Transverse colon (tissue), 1 donor: ENCODE results near the gene KRTAP5-4.

Experiments used
- EP300 ChIP-seq: sonication (generic); formaldehyde crosslinking; IDR thresholded peaks from one replicate; pipeline ENCODE4 v1.6.1; 2017; ENCODE audit warnings: antibody characterized with exemption, low read depth
- POLR2A ChIP-seq: fragments of 450-650 bp; IDR thresholded peaks from one replicate; pipeline ENCODE4 v1.6.1; 2016; ENCODE audit warnings: antibody characterized with exemption, mild to moderate bottlenecking, moderate library complexity

DNA sequence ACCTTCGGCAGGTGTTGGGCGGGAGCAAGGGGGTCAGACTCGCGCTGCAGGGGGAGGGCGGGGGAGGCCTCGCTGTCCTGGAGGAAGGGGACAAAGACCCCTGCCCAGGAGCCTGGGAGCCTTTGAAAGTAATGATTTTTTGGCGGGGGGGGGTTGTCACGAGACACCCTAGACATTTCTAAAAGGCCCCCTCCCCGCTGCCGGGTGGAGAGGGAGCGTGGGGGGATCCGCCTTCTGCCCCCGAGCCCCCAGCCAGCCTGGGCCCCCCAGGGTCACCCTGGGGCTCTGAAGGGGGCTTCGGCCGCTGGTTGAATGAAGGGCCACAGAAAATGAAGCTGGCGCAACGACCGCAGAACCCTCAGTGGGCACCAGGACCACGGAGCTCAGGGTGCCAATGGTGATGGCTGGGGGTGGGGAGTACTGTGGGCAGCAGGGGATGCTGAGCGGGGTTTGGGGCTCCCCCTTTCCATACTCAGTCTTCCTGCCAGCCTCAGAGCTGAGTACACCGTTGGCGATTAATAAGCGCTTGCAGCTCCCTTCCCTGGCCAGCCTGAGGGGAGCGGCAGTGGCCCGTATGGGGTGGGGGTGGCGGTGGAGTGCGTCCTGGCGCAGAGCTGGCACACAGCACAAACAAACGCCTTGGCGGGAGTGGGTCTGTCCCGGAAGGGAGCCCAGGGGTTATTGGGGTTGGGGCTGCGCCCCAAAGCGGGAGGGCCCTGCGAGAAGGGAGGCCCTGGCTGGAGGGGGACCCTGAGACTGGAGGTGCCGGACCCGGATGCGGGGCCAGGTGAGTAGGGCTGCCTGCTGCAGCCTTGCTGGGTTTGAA lies 48.6 kb downstream of the KRTAP5-4 start:
- TF ChIP-seq EP300, result no peak
- TF ChIP-seq POLR2A, result no peak
